Activated naive CD4-positive, alpha-beta T cell treated with anti-CD3 and anti-CD28 coated beads, Interleukin-2, amount 50 U/mL, for 24 hours (primary cell): Measurements from ENCODE around the gene RAB36.

Experiments
- H3K27ac Mint-ChIP-seq: one replicate; pipeline ENCODE4 v1.8.0; 2021; ENCODE audit warnings: mild to moderate bottlenecking, mixed read lengths
- H3K27me3 Mint-ChIP-seq: one replicate; pipeline ENCODE4 v1.8.0; 2021; ENCODE audit warnings: mixed read lengths
- H3K36me3 Mint-ChIP-seq: one replicate; pipeline ENCODE4 v1.8.0; 2021; ENCODE audit warnings: mixed read lengths
- H3K4me1 Mint-ChIP-seq: one replicate; pipeline ENCODE4 v1.8.0; 2021; ENCODE audit warnings: mixed read lengths
- H3K4me3 Mint-ChIP-seq: one replicate; pipeline ENCODE4 v1.8.0; 2021; ENCODE audit warnings: mild to moderate bottlenecking, mixed read lengths
- H3K9me3 Mint-ChIP-seq: one replicate; pipeline ENCODE4 v1.8.0; 2021; ENCODE audit warnings: mixed read lengths

The RAB36 gene

GRCh38 chr22:23187871-23188700 lies 42.8 kb downstream of the RAB36 start:
- H3K4me3 Mint-ChIP-seq, result no peak overlapping the region
- peak overlapping the region; percentile 64 for H3K27ac Mint-ChIP-seq
- H3K27me3 Mint-ChIP-seq, result no peaks in the 10 kb centered on the region
- peaks cover 9% of the 10 kb centered on the region for H3K36me3 Mint-ChIP-seq
- no peaks in the 10 kb centered on the region for H3K9me3 Mint-ChIP-seq
- peaks cover 80% of the 10 kb centered on the region for H3K4me1 Mint-ChIP-seq

DNA sequence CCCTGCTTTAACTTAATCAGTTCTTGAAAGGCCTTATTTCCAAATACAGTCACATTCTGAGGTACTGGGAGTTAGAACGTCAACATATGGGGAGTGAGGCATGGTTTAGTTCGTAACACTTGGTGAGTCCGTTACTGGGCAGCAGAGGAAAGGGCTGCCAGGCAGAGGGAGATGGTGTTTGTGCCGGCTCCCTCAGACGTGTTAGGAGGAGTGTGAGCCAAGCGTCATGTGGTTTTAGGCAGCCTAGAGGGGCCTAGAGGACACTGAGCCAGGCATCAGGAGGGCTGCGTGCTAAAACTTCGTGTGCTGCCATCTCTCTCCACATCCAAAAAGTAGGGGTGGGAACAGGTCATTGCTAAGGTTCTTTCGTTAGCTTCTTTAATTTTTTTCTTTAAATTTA lies 45.2 kb downstream of the RAB36 start:
- peaks cover 9% of the 10 kb centered on the region for H3K36me3 Mint-ChIP-seq
- no peak overlapping the region for H3K27ac Mint-ChIP-seq
- H3K4me3 Mint-ChIP-seq, result no peak overlapping the region
- H3K27me3 Mint-ChIP-seq, result no peaks in the 10 kb centered on the region
- H3K4me1 Mint-ChIP-seq, result peaks cover 63% of the 10 kb centered on the region
- H3K9me3 Mint-ChIP-seq, result no peaks in the 10 kb centered on the region

DNA sequence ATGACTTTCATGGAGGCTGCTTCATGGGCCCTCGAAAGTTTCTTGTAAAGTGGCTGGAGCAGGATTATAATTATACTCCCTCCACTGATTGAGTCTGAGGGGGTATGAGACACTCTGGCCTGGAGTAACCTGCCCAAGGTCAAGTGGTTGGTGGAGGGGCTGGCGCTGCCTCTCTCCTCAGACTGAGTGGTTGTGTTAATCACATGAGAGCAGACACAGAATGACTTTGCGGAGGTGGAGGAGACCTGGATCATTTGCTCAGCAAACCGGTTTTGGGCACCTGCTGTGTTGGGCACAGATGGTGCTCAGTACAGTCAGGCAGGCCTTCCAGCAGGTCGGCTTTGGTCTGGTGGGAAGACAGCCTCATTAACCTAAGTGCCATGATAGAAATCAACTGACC lies 46.9 kb downstream of the RAB36 start:
- Mint-ChIP-seq H3K4me1 (peaks cover 60% of the 10 kb centered on the region), H3K4me3 (no peak overlapping the region), H3K36me3 (peaks cover 5% of the 10 kb centered on the region), H3K9me3 (no peaks in the 10 kb centered on the region), H3K27me3 (no peaks in the 10 kb centered on the region), H3K27ac (no peak overlapping the region)

GRCh38 chr22:23192558-23192957 lies 47.3 kb downstream of the RAB36 start:
- peak overlapping the region; percentile 23 for H3K27ac Mint-ChIP-seq
- H3K4me3 Mint-ChIP-seq, result no peak overlapping the region
- H3K9me3 Mint-ChIP-seq, result no peaks in the 10 kb centered on the region
- peaks cover 7% of the 10 kb centered on the region for H3K36me3 Mint-ChIP-seq
- H3K4me1 Mint-ChIP-seq, result peaks cover 60% of the 10 kb centered on the region
- no peaks in the 10 kb centered on the region for H3K27me3 Mint-ChIP-seq

GRCh38 chr22:23193196-23193827 lies 48.0 kb downstream of the RAB36 start:
- Mint-ChIP-seq H3K36me3 (peaks cover 7% of the 10 kb centered on the region), H3K27me3 (no peaks in the 10 kb centered on the region), H3K4me3 (no peak overlapping the region), H3K9me3 (no peaks in the 10 kb centered on the region), H3K4me1 (peaks cover 60% of the 10 kb centered on the region), H3K27ac (no peak overlapping the region)

- H3K27ac Mint-ChIP-seq, result no peak overlapping the region
- H3K27me3 Mint-ChIP-seq, result no peaks in the 10 kb centered on the region
- peaks cover 7% of the 10 kb centered on the region for H3K36me3 Mint-ChIP-seq
- H3K9me3 Mint-ChIP-seq, result no peaks in the 10 kb centered on the region
- peaks cover 61% of the 10 kb centered on the region for H3K4me1 Mint-ChIP-seq
- H3K4me3 Mint-ChIP-seq, result no peak overlapping the region
Observed at GRCh38 chr22:23193882-23194281, 48.6 kb downstream of the RAB36 start.

DNA sequence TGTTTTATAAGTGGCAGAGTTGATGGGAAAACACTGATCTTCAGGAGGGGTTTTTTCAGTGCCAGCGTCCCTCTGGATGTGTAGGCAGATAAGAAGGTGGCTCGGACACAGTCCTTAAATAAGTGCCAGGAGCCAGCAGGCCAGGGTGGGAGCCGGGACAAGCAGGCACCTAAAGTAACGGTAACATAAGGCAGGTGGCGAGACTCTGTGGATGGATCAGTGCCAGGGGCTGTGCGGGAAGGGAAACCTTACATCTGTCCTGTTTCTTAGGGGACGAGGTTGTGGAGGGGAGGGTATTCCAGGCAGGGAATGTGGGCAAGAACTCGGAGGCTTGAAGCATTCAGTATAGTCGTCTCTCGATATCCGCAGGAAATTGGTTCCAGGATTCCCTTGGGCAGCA lies 50.9 kb downstream of the RAB36 start:
- Mint-ChIP-seq H3K27me3 (no peaks in the 10 kb centered on the region), H3K4me3 (no peak overlapping the region), H3K9me3 (no peaks in the 10 kb centered on the region), H3K36me3 (peaks cover 2% of the 10 kb centered on the region), H3K27ac (no peak overlapping the region), H3K4me1 (peaks cover 63% of the 10 kb centered on the region)

- Mint-ChIP-seq H3K27ac (peak overlapping the region; percentile 69), H3K9me3 (no peaks in the 10 kb centered on the region), H3K36me3 (peaks cover 2% of the 10 kb centered on the region), H3K27me3 (no peaks in the 10 kb centered on the region), H3K4me1 (peaks cover 59% of the 10 kb centered on the region), H3K4me3 (no peak overlapping the region)
Observed at GRCh38 chr22:23197836-23198235, 52.6 kb downstream of the RAB36 start.

DNA sequence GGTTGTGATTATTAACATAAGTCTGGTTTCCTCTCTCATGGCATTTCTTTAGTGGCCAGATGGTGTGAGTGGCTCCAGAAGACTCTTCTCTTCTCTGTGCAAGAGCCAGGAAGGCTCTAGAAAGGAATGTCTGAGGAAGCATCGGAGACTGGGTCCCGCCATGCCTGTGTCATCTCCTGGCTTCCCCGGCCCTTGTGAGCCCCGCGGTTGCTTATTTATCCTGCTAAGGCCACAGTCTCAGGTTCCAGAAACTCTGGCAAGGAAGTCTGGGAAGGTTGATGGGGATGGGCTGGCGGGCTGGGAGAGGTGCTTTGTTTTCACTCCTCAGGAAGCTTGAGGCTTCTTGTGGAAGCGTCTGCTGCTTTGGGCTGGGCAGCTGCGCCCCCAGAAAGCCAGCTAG lies 53.9 kb downstream of the RAB36 start:
- H3K9me3 Mint-ChIP-seq, result no peaks in the 10 kb centered on the region
- no peak overlapping the region for H3K4me3 Mint-ChIP-seq
- H3K27me3 Mint-ChIP-seq, result no peaks in the 10 kb centered on the region
- peaks cover 64% of the 10 kb centered on the region for H3K4me1 Mint-ChIP-seq
- peaks cover 2% of the 10 kb centered on the region for H3K36me3 Mint-ChIP-seq
- H3K27ac Mint-ChIP-seq, result no peak overlapping the region

DNA sequence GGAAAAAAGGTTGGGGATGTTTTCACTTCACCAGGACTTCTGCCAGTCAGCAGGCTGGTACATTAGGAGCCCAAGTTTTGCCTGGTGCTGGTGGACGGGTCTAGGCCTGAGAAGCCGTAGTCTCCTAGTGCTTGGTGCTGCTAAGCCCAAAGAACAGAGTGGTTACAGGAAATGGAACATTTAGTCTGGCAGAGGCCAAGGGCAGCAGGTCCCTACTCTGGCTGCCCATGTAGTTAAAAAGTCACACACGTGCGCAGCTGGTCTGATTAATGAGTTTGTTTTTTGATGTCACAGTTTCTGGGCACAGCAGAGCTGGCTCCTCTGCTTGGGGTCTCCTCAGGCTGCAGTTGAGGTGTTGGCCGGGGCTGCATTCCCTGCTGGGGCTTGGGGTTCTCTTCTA lies 55.6 kb downstream of the RAB36 start:
- no peak overlapping the region for H3K4me3 Mint-ChIP-seq
- peaks cover 2% of the 10 kb centered on the region for H3K36me3 Mint-ChIP-seq
- H3K27ac Mint-ChIP-seq, result peak overlapping the region; percentile 30
- no peaks in the 10 kb centered on the region for H3K27me3 Mint-ChIP-seq
- H3K9me3 Mint-ChIP-seq, result no peaks in the 10 kb centered on the region
- peaks cover 73% of the 10 kb centered on the region for H3K4me1 Mint-ChIP-seq

- H3K4me1 Mint-ChIP-seq, result peaks cover 72% of the 10 kb centered on the region
- no peak overlapping the region for H3K27ac Mint-ChIP-seq
- no peak overlapping the region for H3K4me3 Mint-ChIP-seq
- no peaks in the 10 kb centered on the region for H3K27me3 Mint-ChIP-seq
- no peaks in the 10 kb centered on the region for H3K9me3 Mint-ChIP-seq
- H3K36me3 Mint-ChIP-seq, result peaks cover 6% of the 10 kb centered on the region
Observed at GRCh38 chr22:23202812-23203451, 57.7 kb downstream of the RAB36 start.

GRCh38 chr22:23203452-23204124 lies 58.3 kb downstream of the RAB36 start:
- Mint-ChIP-seq H3K4me3 (no peak overlapping the region), H3K27me3 (no peaks in the 10 kb centered on the region), H3K4me1 (peaks cover 67% of the 10 kb centered on the region), H3K36me3 (peaks cover 6% of the 10 kb centered on the region), H3K27ac (no peak overlapping the region), H3K9me3 (no peaks in the 10 kb centered on the region)

GRCh38 chr22:23204125-23204488 lies 58.8 kb downstream of the RAB36 start:
- Mint-ChIP-seq H3K36me3 (peaks cover 9% of the 10 kb centered on the region), H3K4me1 (peaks cover 68% of the 10 kb centered on the region), H3K4me3 (no peak overlapping the region), H3K27ac (no peak overlapping the region), H3K27me3 (no peaks in the 10 kb centered on the region), H3K9me3 (no peaks in the 10 kb centered on the region)

DNA sequence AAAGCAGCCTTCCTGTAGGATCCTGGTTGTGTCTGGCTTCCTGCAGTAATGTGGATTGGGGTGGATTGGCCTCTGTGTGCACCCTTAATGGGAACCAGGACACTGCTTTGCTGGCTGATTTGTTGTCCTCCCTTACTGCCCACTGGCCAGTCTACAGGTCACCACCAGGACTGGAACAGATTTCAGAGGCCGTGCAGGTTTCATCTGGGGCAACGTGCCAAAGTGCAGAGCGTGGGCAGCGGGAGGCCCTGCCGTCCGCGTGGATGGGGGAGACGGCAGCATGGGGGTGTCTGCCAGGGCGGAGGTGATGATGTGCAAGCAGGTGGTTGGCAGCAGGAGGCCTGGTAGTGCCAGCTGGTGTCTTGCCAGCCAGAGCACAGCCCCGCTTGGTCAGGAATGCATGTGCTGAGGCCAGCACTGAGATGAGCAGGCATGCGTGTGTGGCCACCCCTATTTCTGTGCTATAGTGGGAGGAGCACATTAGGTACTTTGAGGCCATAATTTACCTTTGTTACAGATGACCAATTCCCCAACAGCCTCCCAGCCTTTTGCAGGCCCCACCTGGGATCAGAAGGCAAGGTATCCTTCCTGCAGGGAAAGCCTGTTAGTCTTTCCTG lies 59.4 kb downstream of the RAB36 start:
- Mint-ChIP-seq H3K9me3 (no peaks in the 10 kb centered on the region), H3K36me3 (peaks cover 9% of the 10 kb centered on the region), H3K27ac (no peak overlapping the region), H3K27me3 (no peaks in the 10 kb centered on the region), H3K4me3 (no peak overlapping the region), H3K4me1 (peaks cover 64% of the 10 kb centered on the region)

GRCh38 chr22:23205339-23206049 lies 60.2 kb downstream of the RAB36 start:
- no peaks in the 10 kb centered on the region for H3K9me3 Mint-ChIP-seq
- peaks cover 9% of the 10 kb centered on the region for H3K36me3 Mint-ChIP-seq
- H3K27me3 Mint-ChIP-seq, result no peaks in the 10 kb centered on the region
- H3K27ac Mint-ChIP-seq, result no peak overlapping the region
- no peak overlapping the region for H3K4me3 Mint-ChIP-seq
- H3K4me1 Mint-ChIP-seq, result peaks cover 66% of the 10 kb centered on the region
